Measurements from ENCODE around the gene MRPL20.
"Not testable (repeated sequence)": the region's sequence is repeated elsewhere in the genome, so short reads cannot be mapped to it uniquely, and the experiment has no call there.

MRPL20 gene

GRCh38 chr1:1425753-1426495 lies 18.8 kb upstream of the MRPL20 start:
- DNase-seq: no peak

DNA sequence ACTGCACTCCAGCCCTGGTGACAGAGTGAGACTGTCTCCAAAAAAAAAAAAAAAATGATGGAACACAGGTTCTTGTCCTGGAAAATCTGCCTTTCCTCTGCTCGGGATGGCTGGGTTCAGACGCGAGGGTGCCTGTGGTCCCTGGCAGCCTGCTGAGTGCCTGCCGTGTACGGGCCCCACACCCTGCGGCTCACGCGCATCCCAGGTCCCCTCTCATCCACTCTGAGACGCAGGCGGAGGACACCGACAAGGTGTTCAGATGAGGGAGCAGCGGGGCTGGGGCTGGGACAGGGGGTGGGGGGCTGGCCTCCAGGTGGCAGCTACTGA lies 18.3 kb upstream of the MRPL20 start:
- no peak for DNase-seq

GRCh38 chr1:1424707-1425106 lies 17.6 kb upstream of the MRPL20 start:
- DNase-seq: no peak

- DNase-seq: no peak
Measured at GRCh38 chr1:1423245-1423597, 16.1 kb upstream of the MRPL20 start.

- no peak for DNase-seq
Measured at GRCh38 chr1:1422465-1423244, 15.6 kb upstream of the MRPL20 start.

DNA sequence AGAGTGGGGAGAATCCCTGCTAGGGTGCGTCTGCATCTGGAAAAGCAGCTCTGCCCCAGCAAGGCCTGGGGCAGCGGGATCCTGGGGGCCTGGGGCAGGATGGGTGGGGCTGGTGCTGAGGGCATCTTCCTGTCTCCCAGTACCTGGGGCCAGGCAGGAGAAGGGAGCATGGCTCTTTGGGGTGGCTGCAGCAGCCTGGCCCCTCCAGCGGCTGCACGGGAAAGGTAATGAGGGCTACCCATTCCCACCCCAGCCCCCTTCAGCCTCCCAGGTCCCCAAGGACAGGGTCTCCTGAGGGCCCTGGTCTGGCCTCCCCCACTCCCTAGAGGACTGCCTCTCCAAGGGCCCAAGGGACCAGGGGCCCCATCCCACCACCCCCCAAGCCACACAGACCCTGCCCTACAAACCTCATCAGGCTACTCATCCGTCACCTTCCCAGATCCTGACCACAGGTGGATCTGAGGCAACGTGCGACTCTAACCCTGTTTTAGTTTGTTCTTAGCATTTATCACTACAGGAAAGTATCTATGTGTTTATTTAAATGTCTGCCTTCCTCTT lies 14.9 kb upstream of the MRPL20 start:
- no peak for DNase-seq

- DNase-seq: peak; percentile 39
Measured at GRCh38 chr1:1421147-1421906, 14.2 kb upstream of the MRPL20 start, which contains the start of gene ANKRD65. Gene ANKRD65 (minus strand): TSS chr1:1421276. CDS start chr1:1421005, 271 bp downstream.

DNA sequence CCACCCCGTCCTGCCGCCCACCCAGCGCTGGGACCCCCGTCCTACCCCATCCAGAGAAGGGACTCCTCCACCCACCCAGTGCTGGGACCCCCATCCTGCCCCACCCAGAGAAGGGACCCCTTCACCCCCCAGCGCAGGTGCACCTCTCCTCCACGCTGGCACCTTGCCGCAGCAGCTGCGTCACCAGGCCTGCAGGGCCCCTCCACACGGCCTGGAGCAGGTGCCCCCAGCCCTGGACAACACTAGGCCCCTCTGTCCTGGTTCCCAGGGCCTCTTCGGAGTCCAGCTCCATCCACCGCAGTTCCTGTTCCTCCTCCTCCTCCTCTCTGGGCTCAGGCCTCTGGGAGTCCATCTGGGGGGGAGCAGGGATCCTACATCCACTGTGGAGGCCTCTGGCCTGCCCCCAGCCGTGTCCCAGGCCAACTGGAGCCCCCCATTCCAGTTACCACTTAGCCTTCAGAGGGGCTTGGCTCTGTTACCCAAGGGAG lies 13.6 kb upstream of the MRPL20 start:
- no peak for DNase-seq

DNA sequence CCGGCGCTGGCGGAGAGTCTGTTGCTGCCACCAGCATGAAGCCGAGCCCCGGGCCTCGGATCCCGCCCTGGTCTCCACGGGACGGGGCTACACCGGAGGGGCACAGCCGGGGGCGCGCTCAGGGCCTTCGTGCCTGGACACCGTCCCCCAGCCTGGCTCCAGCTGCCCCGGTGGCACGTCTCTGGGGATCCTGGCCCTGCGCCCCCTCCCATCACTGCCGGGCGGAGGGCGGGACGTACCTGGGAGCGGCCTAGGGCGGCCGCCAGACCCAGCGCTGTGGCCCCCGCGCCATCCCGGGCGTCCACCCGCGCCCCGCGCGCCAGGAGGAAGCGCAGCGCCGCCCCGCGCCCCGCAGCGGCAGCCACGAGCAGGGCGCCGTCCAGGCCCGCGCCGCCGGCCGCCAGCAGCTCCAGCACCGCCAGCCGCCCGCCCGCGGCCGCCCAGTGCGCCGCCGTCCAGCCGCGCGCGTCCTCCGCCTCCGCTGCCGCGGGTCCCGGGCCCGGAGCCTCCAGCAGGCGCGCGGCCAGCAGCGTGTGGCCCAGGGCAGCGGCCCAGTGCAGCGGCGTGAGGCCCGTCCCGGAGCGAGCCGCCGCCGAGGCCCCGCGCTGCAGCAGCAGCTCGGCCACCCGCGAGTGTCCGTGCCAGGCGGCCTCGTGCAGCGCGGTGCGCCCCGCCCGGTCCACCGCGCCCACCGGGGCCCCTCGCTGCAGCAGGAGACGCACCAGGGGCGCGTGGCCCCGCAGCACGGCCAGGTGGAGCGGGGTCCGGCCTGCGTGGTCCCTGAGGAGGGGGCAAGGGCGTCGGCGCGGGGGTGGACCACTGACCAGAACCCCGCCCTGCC lies 12.9 kb upstream of the MRPL20 start:
- no peak for DNase-seq

- no peak for DNase-seq
Measured at GRCh38 chr1:1419363-1419812, 12.3 kb upstream of the MRPL20 start.

GRCh38 chr1:1418464-1419362 lies 11.6 kb upstream of the MRPL20 start:
- no peak for DNase-seq

GRCh38 chr1:1417825-1418463 lies 10.9 kb upstream of the MRPL20 start:
- not testable (repeated sequence) for DNase-seq

DNA sequence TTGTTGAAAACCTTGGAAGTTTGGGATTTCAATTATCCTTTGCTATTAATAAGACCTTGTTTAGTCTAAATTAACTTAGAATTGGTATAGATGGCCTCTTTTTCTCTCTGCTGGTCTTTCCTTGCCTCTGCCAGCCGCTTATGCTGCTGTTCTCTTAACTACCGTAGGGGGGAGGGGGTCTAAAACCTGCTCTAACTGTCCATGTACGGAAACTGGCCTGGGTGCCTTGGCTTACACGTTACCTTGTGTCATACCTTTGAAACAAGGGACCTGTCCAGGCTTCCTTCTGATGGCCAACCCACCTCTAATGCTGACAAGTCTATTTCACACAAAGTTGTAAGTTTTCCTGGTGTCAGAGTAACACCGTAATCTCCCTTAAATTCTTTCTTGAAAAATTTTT lies 10.3 kb upstream of the MRPL20 start:
- not testable (repeated sequence) for DNase-seq

DNA sequence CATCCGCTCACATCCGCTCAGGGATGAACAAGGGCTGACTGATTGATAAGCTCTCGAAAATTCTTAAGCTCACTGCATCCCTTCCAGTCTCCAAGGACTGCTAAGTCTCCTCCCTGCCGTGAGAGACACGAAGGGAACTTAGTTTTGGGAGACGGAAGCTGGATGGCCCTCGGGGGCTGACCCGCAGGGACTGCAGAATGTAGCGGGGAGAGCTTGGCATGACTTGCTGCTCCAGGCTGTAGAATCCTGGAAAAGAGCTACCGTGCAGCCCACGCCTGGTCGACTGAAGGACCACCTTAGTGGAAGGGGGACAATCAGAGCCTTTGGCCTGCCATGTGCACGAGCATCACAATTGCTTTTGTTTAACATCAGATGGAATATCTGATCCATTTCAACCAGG lies 8.7 kb upstream of the MRPL20 start:
- no peak for DNase-seq

GRCh38 chr1:1412311-1412902 lies 5.3 kb upstream of the MRPL20 start:
- not testable (repeated sequence) for DNase-seq

GRCh38 chr1:1411626-1412025 lies 4.5 kb upstream of the MRPL20 start:
- no peak for DNase-seq

- DNase-seq: not testable (repeated sequence)
Measured at GRCh38 chr1:1410238-1410637, 3.1 kb upstream of the MRPL20 start.

- DNase-seq: no peak
Measured at GRCh38 chr1:1407636-1408318, 684 bp upstream of the MRPL20 start.

GRCh38 chr1:1406101-1406820 lies 832 bp downstream of the MRPL20 start:
- DNase-seq: no peak

Measured in DMS 273 treated with DMSO at 0.1 percent for 48 hours (cell line).